ENCODE results near the gene FGGY.

FGGY gene

GRCh38 chr1:59560807-59561450 is 264.0 kb downstream of the FGGY start:
- no peak overlapping the region for H3K4me3 ChIP-seq (ENCODE audit: low read depth, low read length)
- TF ChIP-seq CTCF (IDR thresholded peaks at IDR 0.05; ENCODE audit: low read depth, low read length): no peak
- in situ Hi-C loops (cut with HindIII; ENCODE audit: low sequenced_read_pairs): no loop called here
- DNase-seq (ENCODE audit: low read depth, low spot score): no peak

GRCh38 chr1:59561796-59562195 is 264.9 kb downstream of the FGGY start:
- no peak for DNase-seq (ENCODE audit: low read depth, low spot score)
- TF ChIP-seq CTCF (IDR thresholded peaks at IDR 0.05; ENCODE audit: low read depth, low read length): no peak
- in situ Hi-C loops (cut with HindIII; ENCODE audit: low sequenced_read_pairs): no loop called here
- H3K4me3 ChIP-seq (ENCODE audit: low read depth, low read length): no peak overlapping the region

- in situ Hi-C loops (cut with HindIII; ENCODE audit: low sequenced_read_pairs): no loop called here
- H3K4me3 ChIP-seq (ENCODE audit: low read depth, low read length): no peak overlapping the region
- TF ChIP-seq CTCF (IDR thresholded peaks at IDR 0.05; ENCODE audit: low read depth, low read length): no peak
- DNase-seq (ENCODE audit: low read depth, low spot score): no peak
Observed at GRCh38 chr1:59564192-59564891, 267.4 kb downstream of the FGGY start.

GRCh38 chr1:59565611-59566410 is 268.9 kb downstream of the FGGY start:
- no peak for TF ChIP-seq CTCF (IDR thresholded peaks at IDR 0.05; ENCODE audit: low read depth, low read length)
- no peak overlapping the region for H3K4me3 ChIP-seq (ENCODE audit: low read depth, low read length)
- in situ Hi-C loops (cut with HindIII; ENCODE audit: low sequenced_read_pairs): no loop called here
- DNase-seq (ENCODE audit: low read depth, low spot score): peak; percentile 86

GRCh38 chr1:59568158-59568935 is 271.5 kb downstream of the FGGY start:
- in situ Hi-C loops (cut with HindIII; ENCODE audit: low sequenced_read_pairs): no loop called here
- H3K4me3 ChIP-seq (ENCODE audit: low read depth, low read length): no peak overlapping the region
- no peak for DNase-seq (ENCODE audit: low read depth, low spot score)
- TF ChIP-seq CTCF (IDR thresholded peaks at IDR 0.05; ENCODE audit: low read depth, low read length): no peak

- H3K4me3 ChIP-seq (ENCODE audit: low read depth, low read length): no peak overlapping the region
- no peak for TF ChIP-seq CTCF (IDR thresholded peaks at IDR 0.05; ENCODE audit: low read depth, low read length)
- in situ Hi-C loops (cut with HindIII; ENCODE audit: low sequenced_read_pairs): no loop called here
- DNase-seq (ENCODE audit: low read depth, low spot score): no peak
Observed at GRCh38 chr1:59569198-59569597, 272.3 kb downstream of the FGGY start.
